A673 (cell line): ENCODE results near the gene SH2B2.

Experiments
- EZH2 ChIP-seq: fragments of 200-600 bp; sonication (generic); IDR thresholded peaks from 2 replicates; pipeline ENCODE4 v1.6.1; 2017; ENCODE audit warnings: borderline replicate concordance, low read depth, mild to moderate bottlenecking, mixed read lengths, antibody characterized with exemption, low read length; ENCODE audit not compliant: poor library complexity, severe bottlenecking
- TF ChIP-seq, protein P1 (sequence below): fragments of 300-800, 200-600 bp; sonication (generic); conservative IDR thresholded peaks from 2 replicates; pipeline ENCODE4 v1.5.1; 2017; ENCODE audit warnings: low read depth, mild to moderate bottlenecking, antibody characterized with exemption, low read length, moderate library complexity, mixed read lengths

DNA sequence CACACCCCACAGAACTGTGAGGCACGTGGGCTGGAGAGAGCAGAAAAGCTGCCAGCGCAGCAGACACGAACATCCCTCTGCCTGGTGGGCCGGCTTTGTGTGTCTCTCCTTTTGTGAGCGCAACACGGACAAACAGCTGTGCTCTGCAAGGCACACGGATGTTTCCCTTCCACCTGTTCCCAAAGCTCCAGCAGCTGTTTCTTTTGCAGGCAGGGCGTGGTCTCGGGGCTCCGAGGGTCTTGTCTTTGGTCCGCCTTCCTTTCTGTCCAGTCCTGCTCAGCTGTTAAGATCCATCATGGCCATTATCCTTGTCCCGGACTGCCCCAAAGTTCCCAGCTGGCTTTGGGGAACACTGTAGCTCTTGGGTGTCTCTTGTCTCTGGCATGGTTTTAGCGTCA is 32.7 kb upstream of the SH2B2 start:
- TF ChIP-seq, protein P1, sequence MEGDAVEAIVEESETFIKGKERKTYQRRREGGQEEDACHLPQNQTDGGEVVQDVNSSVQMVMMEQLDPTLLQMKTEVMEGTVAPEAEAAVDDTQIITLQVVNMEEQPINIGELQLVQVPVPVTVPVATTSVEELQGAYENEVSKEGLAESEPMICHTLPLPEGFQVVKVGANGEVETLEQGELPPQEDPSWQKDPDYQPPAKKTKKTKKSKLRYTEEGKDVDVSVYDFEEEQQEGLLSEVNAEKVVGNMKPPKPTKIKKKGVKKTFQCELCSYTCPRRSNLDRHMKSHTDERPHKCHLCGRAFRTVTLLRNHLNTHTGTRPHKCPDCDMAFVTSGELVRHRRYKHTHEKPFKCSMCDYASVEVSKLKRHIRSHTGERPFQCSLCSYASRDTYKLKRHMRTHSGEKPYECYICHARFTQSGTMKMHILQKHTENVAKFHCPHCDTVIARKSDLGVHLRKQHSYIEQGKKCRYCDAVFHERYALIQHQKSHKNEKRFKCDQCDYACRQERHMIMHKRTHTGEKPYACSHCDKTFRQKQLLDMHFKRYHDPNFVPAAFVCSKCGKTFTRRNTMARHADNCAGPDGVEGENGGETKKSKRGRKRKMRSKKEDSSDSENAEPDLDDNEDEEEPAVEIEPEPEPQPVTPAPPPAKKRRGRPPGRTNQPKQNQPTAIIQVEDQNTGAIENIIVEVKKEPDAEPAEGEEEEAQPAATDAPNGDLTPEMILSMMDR = no peak
- TF ChIP-seq EZH2 = no peak
